GM12875 (cell line): ENCODE data around the gene NUP210.

Experiments used
- H3K4me3 ChIP-seq: one replicate; pipeline ENCODE4 v1.5.1; 2011; ENCODE audit warnings: low read depth, low read length, control low read depth
- CTCF ChIP-seq: IDR thresholded peaks from 2 replicates; pipeline ENCODE4 v1.5.1; 2011; ENCODE audit warnings: low read depth, mild to moderate bottlenecking, control low read depth, inconsistent platforms, low read length, moderate library complexity, borderline replicate concordance; ENCODE audit not compliant: insufficient read depth

NUP210 gene

GRCh38 chr3:13372656-13373055 lies 47.5 kb downstream of the NUP210 start:
- H3K4me3 ChIP-seq = no peak overlapping the region
- TF ChIP-seq CTCF = no peak

- no peak for TF ChIP-seq CTCF
- no peak overlapping the region for H3K4me3 ChIP-seq
Measured at GRCh38 chr3:13372126-13372525, 48.0 kb downstream of the NUP210 start.

GRCh38 chr3:13371100-13372075 lies 48.7 kb downstream of the NUP210 start:
- TF ChIP-seq CTCF = no peak
- no peak overlapping the region for H3K4me3 ChIP-seq

GRCh38 chr3:13370609-13371008 lies 49.5 kb downstream of the NUP210 start:
- no peak overlapping the region for H3K4me3 ChIP-seq
- no peak for TF ChIP-seq CTCF

- TF ChIP-seq CTCF = no peak
- no peak overlapping the region for H3K4me3 ChIP-seq
Measured at GRCh38 chr3:13370055-13370454, 50.1 kb downstream of the NUP210 start.

- TF ChIP-seq CTCF = no peak
- no peak overlapping the region for H3K4me3 ChIP-seq
Measured at GRCh38 chr3:13368834-13369233, 51.3 kb downstream of the NUP210 start.

- TF ChIP-seq CTCF = no peak
- H3K4me3 ChIP-seq = no peak overlapping the region
Measured at GRCh38 chr3:13367728-13368127, 52.4 kb downstream of the NUP210 start.
